ENCODE results near the gene DLGAP4.

DNA sequence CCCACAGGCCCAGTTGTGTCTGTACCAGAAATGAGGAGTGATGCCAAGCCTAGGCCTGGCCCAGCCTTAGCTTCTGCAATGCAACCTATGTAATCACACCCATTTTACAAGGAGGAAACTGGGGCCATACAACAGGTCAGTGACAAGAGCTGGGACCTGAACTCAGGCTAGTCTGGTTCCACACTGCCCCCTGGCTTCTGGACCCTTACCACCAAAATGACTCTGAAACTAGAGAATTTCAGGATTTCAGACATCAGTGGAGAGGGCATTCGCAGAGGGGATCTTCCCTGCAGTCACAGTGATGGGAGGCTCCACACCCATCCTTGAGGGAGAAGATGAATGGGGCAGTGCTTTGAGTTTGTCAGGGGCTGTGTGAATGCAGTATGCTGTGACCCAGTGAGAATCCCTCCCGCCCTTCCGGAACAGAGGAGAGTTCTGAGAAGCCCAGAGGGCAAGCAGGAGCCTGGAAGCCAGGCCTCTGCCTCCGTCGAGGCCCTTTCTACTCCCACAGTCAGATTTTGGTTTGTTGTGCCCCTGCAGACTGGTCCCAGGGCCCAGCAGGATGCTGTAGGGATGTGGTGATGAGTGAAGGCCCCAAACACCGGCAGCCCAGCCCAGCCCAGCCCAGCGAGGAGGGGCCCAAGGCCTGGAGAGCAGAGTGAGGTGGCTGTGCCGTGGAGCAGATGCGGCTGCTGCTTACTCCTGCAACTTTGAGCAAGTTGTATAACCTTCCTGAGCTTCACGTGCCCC is 187.1 kb downstream of the DLGAP4 start:
- TF ChIP-seq SMARCE1 (IDR thresholded peaks at IDR 0.05; ENCODE audit: borderline replicate concordance), result no peak
- TF ChIP-seq ZNF460 (CRISPR knock-in tag; IDR thresholded peaks at IDR 0.05; ENCODE audit: borderline replicate concordance), result no peak
- TF ChIP-seq, protein P1, sequence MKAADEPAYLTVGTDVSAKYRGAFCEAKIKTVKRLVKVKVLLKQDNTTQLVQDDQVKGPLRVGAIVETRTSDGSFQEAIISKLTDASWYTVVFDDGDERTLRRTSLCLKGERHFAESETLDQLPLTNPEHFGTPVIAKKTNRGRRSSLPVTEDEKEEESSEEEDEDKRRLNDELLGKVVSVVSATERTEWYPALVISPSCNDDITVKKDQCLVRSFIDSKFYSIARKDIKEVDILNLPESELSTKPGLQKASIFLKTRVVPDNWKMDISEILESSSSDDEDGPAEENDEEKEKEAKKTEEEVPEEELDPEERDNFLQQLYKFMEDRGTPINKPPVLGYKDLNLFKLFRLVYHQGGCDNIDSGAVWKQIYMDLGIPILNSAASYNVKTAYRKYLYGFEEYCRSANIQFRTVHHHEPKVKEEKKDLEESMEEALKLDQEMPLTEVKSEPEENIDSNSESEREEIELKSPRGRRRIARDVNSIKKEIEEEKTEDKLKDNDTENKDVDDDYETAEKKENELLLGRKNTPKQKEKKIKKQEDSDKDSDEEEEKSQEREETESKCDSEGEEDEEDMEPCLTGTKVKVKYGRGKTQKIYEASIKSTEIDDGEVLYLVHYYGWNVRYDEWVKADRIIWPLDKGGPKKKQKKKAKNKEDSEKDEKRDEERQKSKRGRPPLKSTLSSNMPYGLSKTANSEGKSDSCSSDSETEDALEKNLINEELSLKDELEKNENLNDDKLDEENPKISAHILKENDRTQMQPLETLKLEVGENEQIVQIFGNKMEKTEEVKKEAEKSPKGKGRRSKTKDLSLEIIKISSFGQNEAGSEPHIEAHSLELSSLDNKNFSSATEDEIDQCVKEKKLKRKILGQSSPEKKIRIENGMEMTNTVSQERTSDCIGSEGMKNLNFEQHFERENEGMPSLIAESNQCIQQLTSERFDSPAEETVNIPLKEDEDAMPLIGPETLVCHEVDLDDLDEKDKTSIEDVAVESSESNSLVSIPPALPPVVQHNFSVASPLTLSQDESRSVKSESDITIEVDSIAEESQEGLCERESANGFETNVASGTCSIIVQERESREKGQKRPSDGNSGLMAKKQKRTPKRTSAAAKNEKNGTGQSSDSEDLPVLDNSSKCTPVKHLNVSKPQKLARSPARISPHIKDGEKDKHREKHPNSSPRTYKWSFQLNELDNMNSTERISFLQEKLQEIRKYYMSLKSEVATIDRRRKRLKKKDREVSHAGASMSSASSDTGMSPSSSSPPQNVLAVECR (CRISPR knock-in tag; IDR thresholded peaks at IDR 0.05; ENCODE audit: borderline replicate concordance), result no peak; the same call in 1 of the 2 replicates
- TF ChIP-seq ESRRA (CRISPR knock-in tag; IDR thresholded peaks at IDR 0.05; ENCODE audit: low read depth), result no peak
- no peak for TF ChIP-seq ZNF367 (CRISPR knock-in tag; IDR thresholded peaks at IDR 0.05; ENCODE audit: borderline replicate concordance)
- TF ChIP-seq, protein P2, sequence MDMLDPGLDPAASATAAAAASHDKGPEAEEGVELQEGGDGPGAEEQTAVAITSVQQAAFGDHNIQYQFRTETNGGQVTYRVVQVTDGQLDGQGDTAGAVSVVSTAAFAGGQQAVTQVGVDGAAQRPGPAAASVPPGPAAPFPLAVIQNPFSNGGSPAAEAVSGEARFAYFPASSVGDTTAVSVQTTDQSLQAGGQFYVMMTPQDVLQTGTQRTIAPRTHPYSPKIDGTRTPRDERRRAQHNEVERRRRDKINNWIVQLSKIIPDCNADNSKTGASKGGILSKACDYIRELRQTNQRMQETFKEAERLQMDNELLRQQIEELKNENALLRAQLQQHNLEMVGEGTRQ (IDR thresholded peaks at IDR 0.05; ENCODE audit: low read depth, low read length), result no peak
- TF ChIP-seq, protein P2 (CRISPR knock-in tag; IDR thresholded peaks at IDR 0.05; ENCODE audit: borderline replicate concordance), result no peak
- TF ChIP-seq ZNF780A (CRISPR knock-in tag; IDR thresholded peaks at IDR 0.05), result no peak
- TF ChIP-seq KLF11 (CRISPR knock-in tag; IDR thresholded peaks at IDR 0.05), result no peak
- no peak for TF ChIP-seq POLR2A (IDR thresholded peaks at IDR 0.05; ENCODE audit: insufficient read depth in 1 of 2, low read depth in 2 of 2, low read length in 2 of 2)
- no peak for TF ChIP-seq THYN1 (CRISPR knock-in tag; IDR thresholded peaks at IDR 0.05; ENCODE audit: borderline replicate concordance, low read depth)
- TF ChIP-seq HNRNPUL1 (IDR thresholded peaks at IDR 0.05; ENCODE audit: low read depth, low read length), result no peak
- TF ChIP-seq EZH2 (conservative IDR thresholded peaks at IDR 0.05; ENCODE audit: low read depth, low read length), result no peak
- no peak for TF ChIP-seq CEBPB (IDR thresholded peaks at IDR 0.05; ENCODE audit: borderline replicate concordance, low read depth, low read length)
- TF ChIP-seq MAFF (IDR thresholded peaks at IDR 0.05; ENCODE audit: low read depth, low read length), result no peak

Measured in HepG2 (cell line).